ENCODE measurements around the gene GRM2.

DNA sequence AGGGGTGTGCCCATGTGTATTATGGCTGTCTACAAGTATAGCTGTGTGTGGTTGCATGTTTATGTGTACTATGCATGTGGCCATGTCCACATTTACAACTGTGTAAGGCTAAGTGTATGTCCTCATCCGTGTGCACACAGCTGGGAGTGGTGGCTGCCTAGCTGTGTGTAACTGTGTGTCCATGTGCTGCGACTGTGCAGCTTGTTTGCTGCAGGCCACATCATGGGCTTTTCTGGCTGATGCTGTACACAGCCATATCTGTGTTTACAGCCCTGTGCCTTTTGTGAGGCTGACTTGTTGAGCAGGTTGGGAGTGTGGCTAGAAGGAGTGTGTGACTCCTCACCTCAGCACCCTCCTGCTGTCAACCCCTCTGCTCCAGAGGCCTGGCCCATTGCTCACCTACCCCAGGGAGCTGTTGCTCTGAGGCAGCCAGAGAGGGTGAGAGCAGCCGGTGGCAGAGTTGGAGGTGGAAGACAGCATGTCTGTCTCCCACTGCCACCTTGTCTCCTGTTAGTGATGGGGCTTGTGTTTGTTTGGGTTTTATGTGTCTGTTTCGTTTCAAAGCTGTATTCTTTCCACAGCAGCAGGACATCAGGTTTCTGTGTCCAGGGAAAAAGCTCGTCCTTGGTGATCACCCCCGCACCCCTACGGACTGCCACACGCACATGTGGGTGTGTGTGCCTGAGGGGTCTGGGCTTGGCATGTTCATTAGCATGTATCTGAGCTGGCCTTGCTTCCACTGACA is 1.4 kb upstream of the GRM2 start:
- TF ChIP-seq EZH2 (IDR thresholded peaks at IDR 0.05; ENCODE audit: insufficient read depth, poor library complexity, severe bottlenecking) = no peak
- no peak for TF ChIP-seq EZH2phosphoT487 (IDR thresholded peaks at IDR 0.05; ENCODE audit: insufficient read depth, low read depth)

Measured in GM23248 (cell line).